ENCODE results near the gene HIF1A.
"Not testable (repeated sequence)": the region's sequence is repeated elsewhere in the genome, so short reads cannot be mapped to it uniquely, and the experiment has no call there.

The HIF1A gene

GRCh38 chr14:61652526-61653262 lies 42.6 kb upstream of the HIF1A start:
- Histone ChIP-seq H3K27ac (no peak overlapping the region), H3K4me3 (no peak overlapping the region)
- no peak for TF ChIP-seq CTCF (IDR thresholded peaks at IDR 0.05)
- DNase-seq (ENCODE audit: low spot score): no peak

- no peak for TF ChIP-seq CTCF (IDR thresholded peaks at IDR 0.05)
- no peak for DNase-seq (ENCODE audit: low spot score)
- H3K27ac ChIP-seq: no peak overlapping the region
These were observed 41.8 kb upstream of the HIF1A start for GRCh38 chr14:61653507-61653906.

GRCh38 chr14:61654026-61654425 lies 41.3 kb upstream of the HIF1A start:
- no peak for TF ChIP-seq CTCF (IDR thresholded peaks at IDR 0.05)
- Histone ChIP-seq H3K4me3 (no peak overlapping the region), H3K27ac (no peak overlapping the region)
- DNase-seq (ENCODE audit: low spot score): no peak

More at GRCh38 chr14:61653507-61653906, 41.8 kb upstream of the HIF1A start:
- no peak overlapping the region for H3K4me3 ChIP-seq

GRCh38 chr14:61655777-61656176 lies 39.5 kb upstream of the HIF1A start:
- Histone ChIP-seq H3K4me3 (no peak overlapping the region), H3K27ac (no peak overlapping the region)
- no peak for TF ChIP-seq CTCF (IDR thresholded peaks at IDR 0.05)
- DNase-seq (ENCODE audit: low spot score): no peak

GRCh38 chr14:61656341-61656740 lies 39.0 kb upstream of the HIF1A start:
- H3K27ac ChIP-seq: no peak overlapping the region
- TF ChIP-seq CTCF (IDR thresholded peaks at IDR 0.05): no peak

GRCh38 chr14:61658111-61658510 lies 37.2 kb upstream of the HIF1A start:
- DNase-seq (ENCODE audit: low spot score); H3K4me3 ChIP-seq; H3K27ac ChIP-seq: not testable (repeated sequence)

More at GRCh38 chr14:61656341-61656740, 39.0 kb upstream of the HIF1A start:
- H3K4me3 ChIP-seq: no peak overlapping the region
- no peak for DNase-seq (ENCODE audit: low spot score)

GRCh38 chr14:61659582-61659981 lies 35.7 kb upstream of the HIF1A start:
- Histone ChIP-seq H3K4me3 (no peak overlapping the region), H3K27ac (no peak overlapping the region)
- no peak for DNase-seq (ENCODE audit: low spot score)
- no peak for TF ChIP-seq CTCF (IDR thresholded peaks at IDR 0.05)
